HG03064 (cell line): ENCODE measurements around the gene FSCN2.
"Not testable (repeated sequence)": the region's sequence is repeated elsewhere in the genome, so short reads cannot be mapped to it uniquely, and the experiment has no call there.

Source experiments
- ATAC-seq: cut with Tn5 transposase; IDR thresholded peaks from one replicate; pipeline ENCODE4 v1.9.1; 2021; ENCODE audit warnings: low read depth; ENCODE audit not compliant: unreplicated experiment

The FSCN2 gene

DNA sequence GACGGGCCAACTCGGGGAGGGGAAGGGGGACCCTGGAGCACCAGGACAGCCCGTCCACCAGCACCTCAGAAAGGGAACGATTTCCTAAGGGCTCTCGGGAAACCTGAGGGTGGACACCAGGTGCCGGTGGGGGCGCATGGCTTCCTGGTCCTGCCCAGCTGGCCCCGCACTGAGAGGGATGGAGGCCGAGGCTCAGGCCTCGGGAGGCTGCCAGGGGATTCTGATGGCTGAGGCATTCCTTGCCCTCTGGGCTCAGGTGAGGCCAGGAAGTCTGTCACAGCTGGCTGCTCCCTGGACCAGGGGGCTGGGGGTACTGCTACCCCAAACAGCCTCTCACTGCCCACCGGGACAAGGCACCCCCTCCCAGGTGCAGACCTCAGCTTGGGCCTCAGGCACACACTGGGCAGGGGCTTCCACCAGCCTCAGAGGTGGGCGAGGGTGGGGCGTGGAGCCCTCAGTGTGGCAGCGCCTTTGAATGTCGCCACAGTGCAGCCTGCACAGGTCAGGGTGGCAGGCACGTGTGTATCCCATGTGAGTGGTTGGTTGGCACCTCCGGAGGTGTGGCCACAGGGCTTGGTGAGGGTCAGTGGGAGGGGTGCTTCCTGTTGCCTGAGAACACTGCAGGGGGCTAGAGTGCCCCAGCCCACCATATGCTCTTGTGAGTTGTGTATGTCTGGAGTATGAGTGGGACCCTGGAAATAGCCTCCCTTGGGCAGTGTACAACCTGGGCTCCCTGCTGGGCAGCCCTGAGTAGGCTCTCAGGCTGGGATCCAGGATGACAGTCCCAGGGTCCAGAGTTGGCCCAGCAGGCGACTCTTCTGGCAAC is 3.9 kb upstream of the FSCN2 start:
- no peak for ATAC-seq

DNA sequence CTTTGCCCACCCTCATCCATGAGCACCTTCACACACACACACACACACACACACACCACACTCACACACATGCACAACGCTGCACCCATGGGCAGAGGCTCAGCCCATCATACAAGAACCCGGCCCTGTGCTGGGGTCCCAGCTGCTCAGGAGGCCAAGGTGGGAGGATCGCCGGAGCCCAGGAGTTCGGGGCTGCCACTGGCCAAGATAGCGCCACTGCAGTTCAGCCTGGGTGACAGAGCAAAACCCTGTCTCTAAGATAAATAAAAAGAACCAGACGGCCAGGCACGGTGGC is 3.4 kb upstream of the FSCN2 start:
- ATAC-seq = no peak

DNA sequence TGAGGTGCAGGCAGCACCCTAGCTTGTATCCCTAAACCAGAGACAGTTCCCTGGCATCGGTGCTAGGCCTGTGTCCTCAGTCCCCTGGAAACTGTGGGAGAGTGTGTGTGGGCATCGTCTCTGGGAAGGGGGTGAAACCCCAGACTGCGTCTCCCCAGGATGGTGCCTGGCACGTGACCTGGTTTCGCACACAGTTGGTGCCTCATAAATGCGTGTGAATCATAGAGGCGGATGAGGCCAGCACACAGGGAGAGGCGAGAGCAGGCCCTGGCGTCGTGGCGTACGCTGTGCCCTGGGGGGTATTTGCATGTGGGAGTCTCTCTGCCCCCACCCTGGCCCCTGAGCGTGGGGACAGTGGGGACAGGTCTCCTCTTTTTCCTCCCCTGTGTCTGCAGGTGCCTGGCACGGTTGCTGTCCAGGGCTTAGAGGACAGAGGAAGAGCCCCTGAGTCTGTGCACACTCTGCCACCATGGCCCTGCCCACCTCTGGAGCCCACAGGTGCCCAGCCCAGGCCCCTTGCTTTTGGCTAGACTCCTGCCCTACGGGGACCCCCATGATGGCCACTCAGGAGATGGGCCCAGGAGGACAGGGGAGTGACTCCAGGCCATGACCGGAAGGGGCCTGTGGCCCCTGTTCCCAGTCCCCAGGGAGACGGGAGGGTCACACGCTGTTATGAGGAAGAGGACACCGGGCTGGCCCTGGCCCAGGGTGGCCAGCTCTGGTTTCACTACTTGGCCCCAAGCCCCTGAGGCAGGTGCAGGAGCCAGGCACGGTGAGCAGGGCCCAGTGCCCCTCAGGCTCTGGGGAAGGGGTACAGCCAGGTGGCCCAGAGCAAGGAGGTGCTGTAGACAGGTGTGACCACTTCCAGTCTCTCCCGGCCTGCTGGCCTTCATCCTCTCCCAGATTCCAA is 1.3 kb upstream of the FSCN2 start:
- ATAC-seq = no peak

DNA sequence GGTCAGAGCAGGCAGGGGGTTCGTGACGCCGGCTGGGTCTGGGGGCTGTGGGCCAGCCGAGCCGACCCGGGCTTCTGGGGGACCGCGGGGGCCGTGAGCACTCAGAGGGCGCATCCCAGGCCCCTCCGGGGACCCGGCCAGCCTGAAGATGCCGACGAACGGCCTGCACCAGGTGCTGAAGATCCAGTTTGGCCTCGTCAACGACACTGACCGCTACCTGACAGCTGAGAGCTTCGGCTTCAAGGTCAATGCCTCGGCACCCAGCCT is 140 bp downstream of the FSCN2 start:
- no peak for ATAC-seq

DNA sequence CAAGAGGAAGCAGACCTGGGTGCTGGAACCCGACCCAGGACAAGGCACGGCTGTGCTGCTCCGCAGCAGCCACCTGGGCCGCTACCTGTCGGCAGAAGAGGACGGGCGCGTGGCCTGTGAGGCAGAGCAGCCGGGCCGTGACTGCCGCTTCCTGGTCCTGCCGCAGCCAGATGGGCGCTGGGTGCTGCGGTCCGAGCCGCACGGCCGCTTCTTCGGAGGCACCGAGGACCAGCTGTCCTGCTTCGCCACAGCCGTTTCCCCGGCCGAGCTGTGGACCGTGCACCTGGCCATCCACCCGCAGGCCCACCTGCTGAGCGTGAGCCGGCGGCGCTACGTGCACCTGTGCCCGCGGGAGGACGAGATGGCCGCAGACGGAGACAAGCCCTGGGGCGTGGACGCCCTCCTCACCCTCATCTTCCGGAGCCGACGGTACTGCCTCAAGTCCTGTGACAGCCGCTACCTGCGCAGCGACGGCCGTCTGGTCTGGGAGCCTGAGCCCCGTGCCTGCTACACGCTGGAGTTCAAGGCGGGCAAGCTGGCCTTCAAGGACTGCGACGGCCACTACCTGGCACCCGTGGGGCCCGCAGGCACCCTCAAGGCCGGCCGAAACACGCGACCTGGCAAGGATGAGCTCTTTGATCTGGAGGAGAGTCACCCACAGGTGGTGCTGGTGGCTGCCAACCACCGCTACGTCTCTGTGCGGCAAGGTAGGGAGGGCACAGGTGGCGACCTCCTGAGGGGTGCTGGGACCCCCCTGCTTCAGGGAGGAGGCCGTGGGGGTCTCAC is 667 bp downstream of the FSCN2 start:
- ATAC-seq = no peak

DNA sequence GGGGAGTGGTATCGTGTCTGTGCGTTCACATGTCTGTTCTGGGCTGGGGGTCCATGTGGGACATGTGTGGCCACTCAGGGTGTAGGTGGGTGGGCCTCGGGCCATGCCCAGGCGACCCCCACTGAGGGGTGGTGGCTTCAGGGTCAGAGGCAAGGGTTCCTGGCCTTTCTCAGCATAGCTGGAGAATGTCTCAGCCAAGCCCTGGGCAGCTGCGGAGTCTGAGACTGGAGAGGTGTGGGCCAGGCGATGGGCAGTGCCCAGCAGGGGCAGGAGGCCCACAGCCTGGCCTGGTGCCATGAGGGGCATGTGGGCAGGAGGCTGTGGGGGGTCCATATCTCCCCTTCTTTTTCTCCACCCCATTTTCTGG is 1.2 kb downstream of the FSCN2 start:
- no peak for ATAC-seq

DNA sequence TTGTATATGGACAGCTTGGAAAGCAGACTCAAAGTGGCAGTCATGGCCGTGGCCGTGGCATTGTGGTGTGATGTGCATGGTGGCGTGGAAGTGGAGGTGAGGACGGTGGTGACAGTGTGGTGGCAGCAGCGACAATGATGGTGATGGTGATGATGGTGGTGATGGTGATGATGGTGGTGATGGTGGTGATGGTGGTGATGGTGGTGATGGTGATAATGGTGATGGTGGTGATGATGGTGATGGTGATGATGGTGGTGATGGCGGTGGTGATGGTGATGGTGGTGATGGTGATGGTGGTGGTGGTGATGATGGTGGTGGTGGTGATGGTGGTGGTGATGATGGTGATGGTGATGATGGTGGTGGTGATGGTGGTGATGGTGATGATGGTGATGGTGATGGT is 2.8 kb downstream of the FSCN2 start:
- ATAC-seq = not testable (repeated sequence)

DNA sequence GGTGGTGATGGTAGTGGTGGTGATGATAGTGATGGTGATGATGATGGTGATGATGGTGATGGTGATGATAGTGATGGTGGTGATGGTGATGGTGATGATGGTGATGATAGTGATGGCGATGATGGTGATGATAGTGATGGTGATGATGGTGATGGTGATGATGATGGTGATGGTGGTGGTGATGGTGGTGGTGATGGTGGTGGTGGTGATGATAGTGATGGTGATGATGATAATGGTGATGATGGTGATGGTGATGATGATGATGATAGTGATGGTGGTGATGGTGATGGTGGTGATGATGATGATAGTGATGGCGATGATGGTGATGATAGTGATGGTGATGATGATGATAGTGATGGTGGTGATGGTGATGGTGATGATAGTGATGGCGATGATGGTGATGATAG is 3.8 kb downstream of the FSCN2 start:
- ATAC-seq = not testable (repeated sequence)

DNA sequence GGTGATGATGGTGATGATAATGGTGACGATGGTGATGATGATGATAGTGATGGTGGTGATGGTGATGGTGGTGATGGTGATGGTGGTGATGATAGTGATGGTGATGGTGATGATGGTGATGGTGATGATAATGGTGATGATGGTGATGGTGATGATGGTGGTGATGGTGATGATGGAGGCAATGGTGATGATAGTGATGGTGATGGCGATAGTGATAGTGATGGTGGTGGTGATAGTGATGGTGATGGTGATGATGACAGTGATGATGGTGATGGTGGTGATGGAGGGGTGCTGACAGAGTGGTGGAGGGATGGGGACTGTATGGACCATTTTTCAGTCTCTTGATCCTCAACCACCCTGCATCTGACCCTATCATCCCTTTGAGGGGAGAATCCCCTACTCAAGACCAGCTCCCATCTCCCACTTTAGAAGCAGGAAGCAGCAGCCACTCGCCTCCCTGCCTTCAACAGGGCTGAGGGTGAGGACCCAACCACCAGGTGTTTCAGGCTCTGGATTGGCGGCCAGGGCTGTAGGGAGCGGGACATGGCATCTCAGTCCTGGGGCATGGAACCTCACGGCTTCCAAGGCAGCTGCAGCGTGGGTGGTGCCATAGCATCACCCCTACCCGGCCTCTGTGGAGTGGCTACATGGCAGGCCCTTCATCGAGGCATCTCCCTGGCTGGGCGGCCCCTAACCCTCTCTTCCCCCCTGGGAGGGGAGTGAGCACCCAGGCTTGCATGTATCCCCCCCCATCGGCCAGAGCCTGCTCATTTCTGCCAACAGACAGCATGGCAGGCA is 4.5 kb downstream of the FSCN2 start:
- ATAC-seq = no peak

DNA sequence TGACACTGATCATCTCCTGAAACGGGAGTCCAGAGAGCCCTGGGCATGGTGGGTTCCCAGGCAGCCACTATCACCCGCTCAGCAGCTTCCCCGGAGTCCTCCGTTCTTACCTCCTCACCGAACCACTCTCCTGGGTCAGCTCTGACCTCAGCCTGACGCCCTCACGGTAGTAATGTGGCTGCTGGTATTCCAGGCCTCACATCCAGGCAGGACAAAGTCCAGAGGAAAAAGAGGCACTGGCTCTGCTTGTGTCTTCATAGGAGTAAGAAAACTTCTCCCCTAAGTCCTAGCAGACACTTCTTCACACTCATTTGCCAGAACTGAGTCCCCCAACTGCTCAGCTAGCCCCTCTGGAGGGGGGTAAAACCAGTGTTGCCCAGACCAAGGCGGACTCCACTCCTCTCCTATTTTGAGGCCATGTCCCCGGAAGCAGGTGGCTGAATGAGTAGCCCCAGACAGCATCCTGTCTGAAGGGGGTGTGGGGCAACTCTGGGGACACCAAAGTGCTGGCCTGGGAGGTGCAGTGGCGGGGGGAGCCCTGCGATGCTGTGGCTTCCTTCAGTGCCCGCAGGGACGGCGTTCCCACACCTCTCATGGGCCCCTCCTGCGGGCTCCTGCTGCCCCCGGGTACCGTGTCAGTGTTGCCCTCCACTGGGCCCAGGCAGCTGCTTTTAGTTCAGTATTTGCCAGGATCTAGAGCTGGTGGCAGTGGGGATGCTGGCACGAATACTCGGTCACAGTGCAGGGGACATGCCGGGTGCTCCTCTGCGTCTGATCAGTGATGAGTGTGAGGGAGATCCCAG is 5.4 kb downstream of the FSCN2 start:
- no peak for ATAC-seq

DNA sequence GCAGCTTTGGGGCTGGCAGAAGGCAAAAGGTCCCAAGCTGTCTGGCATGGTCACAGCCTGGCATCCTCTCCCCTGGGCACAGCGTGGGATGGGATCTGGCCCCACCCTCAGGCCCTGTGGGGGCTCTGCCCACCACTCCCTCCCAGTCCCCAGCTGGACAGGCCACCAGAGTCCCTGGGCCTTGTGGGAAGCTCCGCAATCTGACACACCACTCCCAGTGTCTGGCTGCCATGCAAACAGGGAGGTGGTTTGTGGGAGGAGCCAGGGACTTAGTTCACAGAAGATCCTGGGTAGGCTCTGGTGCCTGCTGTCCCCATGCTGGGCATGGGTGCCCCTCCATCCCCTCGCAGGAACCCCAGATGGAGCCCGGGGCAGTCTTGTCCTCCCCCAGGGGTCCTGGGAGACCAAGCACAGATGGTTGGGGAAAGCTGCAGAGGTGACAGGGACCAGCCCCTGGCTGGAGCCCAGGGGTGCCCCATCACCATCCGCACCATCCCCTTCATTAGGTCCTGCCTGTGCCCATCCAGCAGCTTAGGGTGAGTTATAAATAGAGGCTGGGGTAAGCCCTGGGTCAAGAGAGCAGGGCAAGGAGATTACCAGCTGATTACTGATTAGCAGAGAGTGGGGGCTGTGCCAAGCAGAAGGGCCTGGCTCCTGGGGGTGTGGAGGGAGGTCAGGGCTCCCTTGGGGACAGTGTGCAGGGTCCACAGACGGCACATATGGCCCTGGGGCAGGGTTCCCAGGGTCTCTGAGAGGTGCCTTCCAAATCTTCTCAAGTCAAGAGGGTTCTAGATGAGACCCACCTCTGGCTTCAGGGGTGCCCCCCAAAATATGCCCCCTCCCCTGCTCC is 6.2 kb downstream of the FSCN2 start:
- ATAC-seq = no peak

DNA sequence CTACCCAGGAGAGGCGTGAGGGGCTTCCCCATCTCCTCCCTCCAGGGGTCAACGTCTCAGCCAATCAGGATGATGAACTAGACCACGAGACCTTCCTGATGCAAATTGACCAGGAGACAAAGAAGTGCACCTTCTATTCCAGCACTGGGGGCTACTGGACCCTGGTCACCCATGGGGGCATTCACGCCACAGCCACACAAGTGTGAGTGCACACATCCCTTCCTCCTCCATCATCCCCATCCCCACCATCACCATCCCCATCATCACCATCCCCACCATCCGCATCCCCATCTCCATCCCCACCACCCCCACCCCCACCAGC is 6.8 kb downstream of the FSCN2 start:
- no peak for ATAC-seq

DNA sequence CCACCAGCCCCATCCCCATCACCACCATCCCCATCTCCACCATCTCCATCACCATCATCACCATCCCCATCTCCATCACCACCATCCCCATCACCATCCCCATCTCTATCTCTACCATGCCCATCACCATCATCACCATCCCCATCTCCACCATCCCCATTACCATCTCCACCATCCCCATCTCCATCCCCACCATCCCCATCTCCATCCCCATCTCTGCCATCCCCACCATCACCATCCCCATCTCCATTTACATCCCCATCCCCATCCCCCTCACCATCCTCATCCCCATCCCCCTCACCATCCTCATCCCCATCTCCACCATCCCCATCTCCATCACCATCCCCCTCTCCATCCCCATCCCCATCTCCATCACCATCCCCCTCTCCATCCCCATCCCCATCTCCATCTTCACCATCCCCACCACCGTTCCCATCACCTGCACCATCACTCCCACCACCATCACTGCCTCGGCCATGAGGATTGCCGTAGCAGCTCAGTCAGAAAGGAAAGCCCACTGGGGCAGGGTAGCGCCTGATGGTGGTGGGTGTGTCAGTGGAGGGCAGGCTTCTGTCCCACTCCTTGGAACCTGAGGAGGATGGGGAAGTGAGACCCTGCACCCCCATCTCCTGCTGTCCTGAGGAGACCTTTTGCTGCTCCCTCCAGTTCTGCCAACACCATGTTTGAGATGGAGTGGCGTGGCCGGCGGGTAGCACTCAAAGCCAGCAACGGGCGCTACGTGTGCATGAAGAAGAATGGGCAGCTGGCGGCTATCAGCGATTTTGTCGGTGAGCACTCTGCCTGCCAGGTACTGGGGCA is 7.5 kb downstream of the FSCN2 start:
- ATAC-seq = no peak

DNA sequence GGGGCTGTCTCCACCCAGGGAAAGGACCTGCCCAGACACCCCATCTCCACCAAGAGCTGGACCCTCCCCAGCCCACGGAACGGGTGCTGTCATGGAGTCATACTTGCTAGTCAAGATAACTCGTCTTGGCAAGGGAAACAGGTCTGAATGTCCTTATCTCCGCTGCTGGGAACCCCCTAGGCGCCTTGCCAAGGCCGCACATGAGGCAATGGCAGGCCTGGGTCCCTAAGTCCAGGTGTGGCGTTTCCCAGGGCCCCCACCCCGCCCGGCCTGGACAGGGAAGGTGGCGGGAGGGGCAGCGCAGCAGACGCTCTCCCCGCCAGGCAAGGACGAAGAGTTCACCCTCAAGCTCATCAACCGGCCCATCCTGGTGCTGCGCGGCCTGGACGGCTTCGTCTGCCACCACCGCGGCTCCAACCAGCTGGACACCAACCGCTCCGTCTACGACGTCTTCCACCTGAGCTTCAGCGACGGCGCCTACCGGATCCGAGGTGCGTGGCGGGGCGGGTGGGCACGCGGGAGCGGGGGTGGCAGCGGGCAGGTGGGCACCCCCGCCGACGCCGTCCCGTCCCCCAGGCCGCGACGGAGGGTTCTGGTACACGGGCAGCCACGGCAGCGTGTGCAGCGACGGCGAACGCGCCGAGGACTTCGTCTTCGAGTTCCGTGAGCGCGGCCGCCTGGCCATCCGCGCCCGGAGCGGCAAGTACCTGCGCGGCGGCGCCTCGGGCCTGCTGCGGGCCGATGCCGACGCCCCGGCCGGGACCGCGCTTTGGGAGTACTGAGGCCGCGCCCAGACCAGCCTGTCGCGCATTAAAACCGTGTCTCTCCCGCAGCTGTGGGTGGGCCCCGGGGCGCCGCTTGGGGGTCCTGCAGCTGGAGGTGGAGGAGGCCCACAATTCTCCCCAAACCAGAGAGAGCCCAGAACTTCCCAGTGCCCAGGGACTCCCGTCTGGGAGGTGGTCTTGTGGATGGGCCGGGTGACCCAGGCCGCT is 8.4 kb downstream of the FSCN2 start:
- no peak for ATAC-seq

DNA sequence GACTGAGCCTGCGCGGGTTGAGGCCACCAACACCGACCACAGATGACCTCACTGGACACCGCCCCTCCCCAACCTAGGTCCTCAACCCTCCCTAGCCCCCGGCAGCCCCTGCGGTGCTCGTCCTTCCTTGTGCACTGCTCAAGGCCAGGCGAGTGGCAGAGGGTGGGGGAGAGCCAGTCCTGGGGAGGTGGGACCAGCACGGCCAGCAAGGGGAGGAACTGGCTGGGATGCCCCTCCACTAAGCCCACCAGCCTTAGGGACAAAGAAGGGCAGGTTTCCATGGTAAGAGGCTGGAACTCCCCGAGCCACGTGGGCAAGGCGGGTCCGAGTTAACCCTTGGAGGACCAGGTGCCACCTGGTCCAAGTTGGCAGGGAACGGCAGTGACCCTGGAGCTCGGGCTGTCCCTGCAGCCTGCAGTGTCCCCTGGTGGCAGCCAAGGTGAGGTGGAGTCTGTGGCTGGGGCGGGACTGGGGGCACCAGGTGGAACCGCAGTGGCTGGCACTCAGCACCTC is 9.2 kb downstream of the FSCN2 start:
- no peak for ATAC-seq

DNA sequence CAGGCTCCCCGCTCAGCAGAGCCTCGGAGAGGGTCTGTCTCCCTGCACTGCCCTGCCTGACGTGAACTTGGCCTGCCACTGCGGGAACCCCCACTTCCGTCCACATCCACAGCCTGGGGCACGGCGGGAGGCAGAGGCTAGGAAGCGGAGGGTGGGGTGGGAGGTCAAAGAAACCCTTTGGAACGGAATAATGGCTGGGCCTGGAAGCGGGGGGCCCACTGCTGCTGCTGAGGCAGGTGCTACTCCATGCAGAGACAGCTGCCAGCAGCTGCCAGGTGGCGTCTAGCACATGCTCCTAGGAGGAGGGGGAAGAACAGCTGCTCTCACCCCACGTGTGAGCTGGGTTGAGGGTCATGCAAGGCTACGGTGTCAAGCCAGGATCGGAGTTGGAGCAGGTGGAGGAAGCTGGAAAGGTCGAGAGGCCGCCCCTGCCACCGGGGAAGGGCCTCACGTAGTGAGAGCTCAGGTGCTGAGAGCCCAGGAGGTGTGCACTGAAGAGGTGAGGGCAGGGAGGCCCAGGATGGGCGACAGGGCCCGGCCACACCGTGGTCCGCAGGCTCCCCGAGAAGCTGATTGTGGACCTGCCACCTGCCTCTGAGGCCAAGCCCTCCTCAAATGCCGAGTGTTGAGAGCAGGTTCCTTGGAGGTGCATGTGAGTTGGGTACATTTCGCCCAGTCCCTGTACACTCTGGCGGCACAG is 9.8 kb downstream of the FSCN2 start:
- ATAC-seq = no peak
